SK-N-DZ (cell line): Measurements from ENCODE around the gene SLC17A2.

Experiments
- DNase-seq: peaks from one replicate; pipeline ENCODE4 v3.0.0-alpha.2; 2015; ENCODE audit warnings: low spot score

SLC17A2 gene

GRCh38 chr6:25888626-25889025, 41.9 kb downstream of the SLC17A2 start:
- DNase-seq, result no peak

- DNase-seq, result no peak
Measured at GRCh38 chr6:25886066-25886465, 44.4 kb downstream of the SLC17A2 start.

- DNase-seq, result no peak
Measured at GRCh38 chr6:25883991-25884390, 46.5 kb downstream of the SLC17A2 start.

- DNase-seq, result no peak
Measured at GRCh38 chr6:25883536-25883935, 47.0 kb downstream of the SLC17A2 start.

GRCh38 chr6:25882051-25882496, 48.4 kb downstream of the SLC17A2 start:
- DNase-seq, result no peak

- no peak for DNase-seq
Measured at GRCh38 chr6:25880601-25881000, 49.9 kb downstream of the SLC17A2 start.

- DNase-seq, result no peak
Measured at GRCh38 chr6:25878721-25879322, 51.7 kb downstream of the SLC17A2 start.

GRCh38 chr6:25875926-25876602, 54.4 kb downstream of the SLC17A2 start:
- DNase-seq, result no peak

GRCh38 chr6:25875563-25875905, 55.0 kb downstream of the SLC17A2 start:
- no peak for DNase-seq

GRCh38 chr6:25874822-25875562, 55.5 kb downstream of the SLC17A2 start:
- DNase-seq, result no peak

GRCh38 chr6:25874118-25874517, 56.4 kb downstream of the SLC17A2 start, which contains the start of gene SLC17A3:
TSS of gene SLC17A3 (minus strand) at chr6:25874243. CDS start at chr6:25868387, 5,856 bp downstream.
- DNase-seq, result no peak

GRCh38 chr6:25872814-25873213, 57.7 kb downstream of the SLC17A2 start:
- no peak for DNase-seq

- DNase-seq, result no peak
Measured at GRCh38 chr6:25869840-25870239, 60.7 kb downstream of the SLC17A2 start.

GRCh38 chr6:25868436-25869183, 61.9 kb downstream of the SLC17A2 start:
- no peak for DNase-seq

- DNase-seq, result no peak
Measured at GRCh38 chr6:25866011-25866410, 64.5 kb downstream of the SLC17A2 start.

GRCh38 chr6:25863360-25863759, 67.1 kb downstream of the SLC17A2 start:
- no peak for DNase-seq
